ENCODE data around the gene LYRM9.
"Not testable (repeated sequence)": the region's sequence is repeated elsewhere in the genome, so short reads cannot be mapped to it uniquely, and the experiment has no call there.

The LYRM9 gene

GRCh38 chr17:27839571-27840405 lies 53.4 kb downstream of the LYRM9 start:
- DNase-seq (ENCODE audit: low read depth) = not testable (repeated sequence)

DNA sequence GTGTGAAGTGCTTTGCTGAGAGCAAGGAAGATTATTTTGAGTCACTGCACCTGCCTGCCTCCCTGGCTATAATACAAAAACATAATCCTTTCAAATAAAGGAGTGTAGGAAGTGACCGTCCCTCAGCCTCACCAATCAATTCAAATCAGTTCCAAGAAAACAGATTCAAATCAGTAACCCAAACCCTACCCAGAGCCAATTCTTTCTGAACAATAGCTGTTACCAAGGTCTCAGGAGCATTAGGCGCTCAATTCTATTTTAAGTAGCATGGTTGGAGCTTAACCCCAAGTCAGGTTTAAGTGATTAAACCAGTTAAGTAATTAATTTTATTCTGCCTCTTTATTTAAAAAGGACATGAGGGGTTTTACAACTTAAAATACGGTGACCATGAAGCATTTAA lies 54.6 kb downstream of the LYRM9 start:
- not testable (repeated sequence) for DNase-seq (ENCODE audit: low read depth)

DNA sequence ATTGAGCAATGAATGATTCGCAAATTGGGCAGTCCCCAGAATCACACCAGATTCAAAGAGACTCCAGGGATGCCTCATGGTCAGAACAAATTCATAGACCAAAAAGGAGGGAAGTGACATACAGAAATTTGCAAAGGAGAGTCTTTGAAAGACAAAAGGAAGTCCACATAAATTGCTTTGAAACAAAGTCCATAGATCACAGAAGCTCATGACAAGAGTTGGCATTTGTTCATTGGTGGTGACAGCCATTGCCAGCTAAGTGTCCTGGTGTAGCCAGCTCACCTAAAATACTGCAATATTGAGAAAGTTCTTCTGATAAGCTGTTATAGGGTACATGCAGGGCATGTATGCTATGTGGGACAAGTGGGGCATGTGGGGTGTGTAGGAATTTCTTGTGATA lies 55.4 kb downstream of the LYRM9 start:
- not testable (repeated sequence) for DNase-seq (ENCODE audit: low read depth)

- no peak for DNase-seq (ENCODE audit: low read depth)
These were observed 56.5 kb downstream of the LYRM9 start for GRCh38 chr17:27836651-27837050.

- no peak for DNase-seq (ENCODE audit: low read depth)
These were observed 58.6 kb downstream of the LYRM9 start for GRCh38 chr17:27834571-27834970.

DNA sequence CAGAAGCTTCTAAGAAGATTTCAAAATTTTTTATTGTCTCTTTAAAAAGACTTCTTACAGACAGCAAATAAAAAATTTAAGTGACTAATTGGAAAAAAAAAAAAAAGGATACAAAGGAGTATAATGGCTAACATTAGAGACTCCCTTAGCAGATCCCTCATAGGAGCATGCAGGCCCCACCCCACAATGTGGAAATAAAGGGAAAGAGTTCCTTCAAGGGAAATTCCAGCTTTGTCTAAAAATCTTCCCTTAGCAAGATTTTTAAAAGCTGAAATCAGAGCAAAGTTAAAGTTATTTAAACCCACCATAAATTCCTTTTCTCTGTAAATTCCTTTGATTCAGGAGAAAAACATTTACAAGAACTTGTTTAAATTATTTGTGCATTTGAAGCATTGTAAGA lies 60.3 kb downstream of the LYRM9 start:
- DNase-seq (ENCODE audit: low read depth) = no peak

DNA sequence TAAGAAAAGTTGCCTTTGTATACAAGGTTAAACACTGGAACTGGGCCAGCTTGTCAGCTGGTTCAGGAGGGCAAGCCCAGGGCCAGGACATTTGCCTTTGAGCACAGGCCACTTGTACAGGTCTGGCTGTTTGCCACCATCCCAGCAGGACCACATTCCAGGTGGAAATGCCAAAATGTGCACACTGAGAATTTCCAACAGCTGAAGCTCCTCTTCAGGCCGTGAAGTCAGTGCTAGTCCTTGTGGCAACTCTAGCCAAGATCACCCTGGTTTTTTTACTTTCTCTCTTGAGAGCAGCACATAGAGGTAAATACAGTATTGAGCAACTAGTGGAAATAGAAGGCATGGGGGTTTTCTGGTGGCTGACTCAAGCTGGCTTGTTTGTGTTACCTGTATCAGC lies 63.3 kb downstream of the LYRM9 start:
- DNase-seq (ENCODE audit: low read depth) = not testable (repeated sequence)

DNA sequence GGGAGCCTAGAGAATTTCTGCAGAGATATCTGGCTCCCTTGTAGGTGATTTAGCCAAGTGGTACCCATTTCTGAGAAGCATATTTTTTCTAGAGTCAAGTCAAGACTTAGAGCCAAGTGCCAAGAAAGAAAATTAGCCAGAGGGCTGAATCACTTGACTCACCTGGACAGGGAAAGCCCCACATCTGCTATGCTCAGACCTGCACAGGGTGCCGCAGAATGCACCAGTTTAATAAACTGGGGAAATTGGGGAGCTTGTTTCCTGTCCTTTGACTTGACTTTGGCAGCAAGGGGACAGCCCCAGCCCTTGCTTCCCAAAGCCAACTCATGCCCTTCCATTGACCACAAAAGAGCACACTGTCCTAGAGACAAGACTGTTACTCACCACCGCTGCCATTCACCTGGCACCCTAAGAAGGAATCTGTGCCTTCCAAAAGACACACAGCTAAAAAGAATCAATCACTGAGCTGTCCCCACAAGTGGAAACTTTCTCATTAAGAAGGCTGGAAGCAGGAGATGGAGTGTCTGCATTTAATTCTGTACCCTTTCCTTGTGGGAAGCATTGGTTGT lies 63.9 kb downstream of the LYRM9 start:
- not testable (repeated sequence) for DNase-seq (ENCODE audit: low read depth)
